HepG2 (cell line): ENCODE results near the gene ANG. TPM values are rescaled to one million over a fixed set of nuclear protein-coding genes. Genes with fewer than 3 reads are reported as not detected.
A peak's percentile ranks its signal among the peaks of the same experiment; 100 is the strongest.

ENCODE experiments used
- ARID3A ChIP-seq: IDR thresholded peaks from 2 replicates; pipeline ENCODE4 v1.6.1; 2012; ENCODE audit warnings: low read depth, low read length, improper control_type of control experiment
- FOXO1 ChIP-seq: sonication (generic); formaldehyde crosslinking; IDR thresholded peaks from 2 replicates; pipeline ENCODE4 v1.4.0; 2020; ENCODE audit warnings: missing genetic modification reagents
- GMEB1 ChIP-seq: sonication (generic); formaldehyde crosslinking; IDR thresholded peaks from 2 replicates; pipeline ENCODE4 v1.5.1; 2020; ENCODE audit warnings: missing genetic modification reagents, mild to moderate bottlenecking, borderline replicate concordance
- HNF1B ChIP-seq: sonication (generic); formaldehyde crosslinking; IDR thresholded peaks from 2 replicates; pipeline ENCODE4 v1.5.1; 2020; ENCODE audit warnings: mild to moderate bottlenecking, moderate library complexity, missing genetic modification reagents
- KDM5A ChIP-seq: fragments of 200-600 bp; sonication (generic); IDR thresholded peaks from 2 replicates; pipeline ENCODE4 v1.7.0; 2018; ENCODE audit warnings: antibody characterized with exemption, mild to moderate bottlenecking, low read length, borderline replicate concordance
- KMT2A ChIP-seq: sonication (generic); formaldehyde crosslinking; IDR thresholded peaks from 2 replicates; pipeline ENCODE4 v1.4.0; 2020; ENCODE audit warnings: missing genetic modification reagents
- MTF1 ChIP-seq: sonication (generic); formaldehyde crosslinking; IDR thresholded peaks from 2 replicates; pipeline ENCODE4 v1.5.0; 2020; ENCODE audit warnings: missing genetic modification reagents
- MXD1 ChIP-seq: sonication (generic); formaldehyde crosslinking; IDR thresholded peaks from 2 replicates; pipeline ENCODE4 v1.4.0; 2020; ENCODE audit warnings: mild to moderate bottlenecking, missing genetic modification reagents
- MXD3 ChIP-seq: IDR thresholded peaks from 2 replicates; pipeline ENCODE4 v1.6.1; 2016; ENCODE audit warnings: mild to moderate bottlenecking, missing biosample characterization, missing genetic modification reagents
- NFKB2 ChIP-seq: sonication (generic); formaldehyde crosslinking; IDR thresholded peaks from 2 replicates; pipeline ENCODE4 v1.4.0; 2020; ENCODE audit warnings: missing genetic modification reagents, borderline replicate concordance
- NFRKB ChIP-seq: fragments of 450-650 bp; IDR thresholded peaks from 2 replicates; pipeline ENCODE4 v1.6.1; 2017
- POLR2G ChIP-seq: fragments of 200-400 bp; formaldehyde crosslinking; IDR thresholded peaks from 2 replicates; pipeline ENCODE4 v1.6.1; 2018; ENCODE audit warnings: mild to moderate bottlenecking, low read depth, low read length, moderate library complexity
- TP53 ChIP-seq: sonication (generic); formaldehyde crosslinking; conservative IDR thresholded peaks from 2 replicates; pipeline ENCODE4 v1.4.0; 2020; ENCODE audit warnings: missing genetic modification reagents
- XBP1 ChIP-seq: sonication (generic); formaldehyde crosslinking; IDR thresholded peaks from 2 replicates; pipeline ENCODE4 v1.5.0; 2020; ENCODE audit warnings: missing genetic modification reagents
- ZMYM2 ChIP-seq: sonication (generic); formaldehyde crosslinking; IDR thresholded peaks from 2 replicates; pipeline ENCODE4 v1.8.0; 2022; ENCODE audit warnings: mild to moderate bottlenecking, missing genetic modification reagents
- ZNF121 ChIP-seq: sonication (generic); formaldehyde crosslinking; IDR thresholded peaks from 2 replicates; pipeline ENCODE4 v1.5.0; 2020; ENCODE audit warnings: mild to moderate bottlenecking, missing genetic modification reagents
- ZNF264 ChIP-seq: sonication (generic); formaldehyde crosslinking; IDR thresholded peaks from 2 replicates; pipeline ENCODE4 v1.4.0; 2020; ENCODE audit warnings: missing genetic modification reagents
- ZNF280B ChIP-seq: sonication (generic); formaldehyde crosslinking; IDR thresholded peaks from 2 replicates; pipeline ENCODE4 v1.5.0; 2020; ENCODE audit warnings: missing genetic modification reagents, mild to moderate bottlenecking, borderline replicate concordance
- ZNF772 ChIP-seq: sonication (generic); formaldehyde crosslinking; IDR thresholded peaks from 2 replicates; pipeline ENCODE4 v1.5.0; 2020; ENCODE audit warnings: mild to moderate bottlenecking, missing genetic modification reagents
- ZNF790 ChIP-seq: sonication (generic); formaldehyde crosslinking; IDR thresholded peaks from 2 replicates; pipeline ENCODE4 v1.8.0; 2022; ENCODE audit warnings: missing genetic modification reagents, mild to moderate bottlenecking, borderline replicate concordance
- polyA plus RNA-seq, 8 experiments: library from polyadenylated mRNA; depleted of rRNA in 3 of 8; stranded (reverse) in 7 of 8; unstranded in 1 of 8; fragments of >200 nt; fragmentation: Illumina TruSeq in 4 of 8; extraction: Trizol in 4 of 8; gene quantifications; 2 replicates each; pipeline versions ENCODE4 v1.2.1 to v1.2.3, GENCODE V29; 2011 to 2016; ENCODE audit warnings: low read depth in 4 of 8, missing spikeins in 1 of 8, mixed read lengths in 1 of 8; ENCODE audit not compliant: insufficient read depth in 1 of 8
- total RNA-seq, 5 experiments: library from RNA; depleted of rRNA; stranded (reverse); fragments of >200 nt; fragmentation: Illumina TruSeq; extraction: Trizol; gene quantifications; 2 replicates each; pipeline ENCODE4 v1.2.3, GENCODE V29; 2016; ENCODE audit warnings: low read depth in 1 of 5
- TF ChIP-seq, protein P1 (sequence below): fragments of 450-650 bp; IDR thresholded peaks from 2 replicates; pipeline ENCODE4 v1.6.1; 2017

The ANG gene
- total and polyA plus RNA-seq, 2 of the 13 experiments (the other 11 are each of a cell fraction or from before 2014, with no cell fraction given) = 83.6 to 401 TPM

DNA sequence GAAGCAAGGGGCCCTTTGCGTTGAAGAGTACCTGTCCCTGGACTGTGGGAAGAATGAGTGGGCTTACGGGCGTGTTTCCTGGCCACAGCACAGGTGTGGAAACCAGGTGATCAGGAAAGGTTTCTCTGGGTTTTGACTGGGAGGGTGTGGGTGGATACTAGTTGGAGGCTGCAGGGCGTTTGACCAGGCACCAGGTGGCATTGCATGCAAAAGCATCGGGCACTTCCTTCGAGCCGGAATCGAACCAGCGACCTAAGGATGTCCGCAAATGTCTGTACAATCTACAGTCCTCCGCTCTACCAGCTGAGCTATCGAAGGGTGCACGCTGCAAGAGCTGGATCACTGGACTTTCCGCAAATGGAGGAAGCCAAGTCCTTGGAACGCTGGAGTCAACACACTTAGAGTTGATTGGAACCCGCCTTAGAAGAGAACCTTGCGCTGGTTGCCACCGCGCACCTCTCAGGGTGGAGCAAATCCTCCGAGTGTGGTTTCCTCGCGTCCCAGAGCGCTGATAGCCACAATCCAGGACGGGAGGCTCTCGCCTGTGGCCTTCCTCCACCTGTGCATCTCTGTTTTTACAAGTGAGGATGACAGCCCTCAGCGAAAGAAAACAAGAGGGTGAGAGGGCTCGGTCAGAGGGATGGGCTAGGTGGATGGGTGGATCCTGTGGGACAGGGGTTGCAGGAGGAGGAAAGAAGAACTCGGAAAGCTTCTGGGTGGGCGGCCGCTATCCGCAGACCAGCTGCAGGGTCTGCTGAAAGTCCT lies 25.4 kb upstream of the ANG start (continued):
- peak; percentile 65; the same call in 1 of the 2 replicates for TF ChIP-seq HNF1B (CRISPR knock-in tag)
- TF ChIP-seq TP53 = no peak
- no peak for TF ChIP-seq ZNF790 (CRISPR knock-in tag)
- no peak for TF ChIP-seq MXD1 (CRISPR knock-in tag)
- TF ChIP-seq KDM5A = no peak
- no peak for TF ChIP-seq POLR2G
- no peak for TF ChIP-seq XBP1 (CRISPR knock-in tag)
- no peak for TF ChIP-seq ARID3A
- TF ChIP-seq KMT2A (CRISPR knock-in tag) = 0 out of 2 replicates have a peak, but pooled peaks have one; percentile 27
- TF ChIP-seq, protein P1, sequence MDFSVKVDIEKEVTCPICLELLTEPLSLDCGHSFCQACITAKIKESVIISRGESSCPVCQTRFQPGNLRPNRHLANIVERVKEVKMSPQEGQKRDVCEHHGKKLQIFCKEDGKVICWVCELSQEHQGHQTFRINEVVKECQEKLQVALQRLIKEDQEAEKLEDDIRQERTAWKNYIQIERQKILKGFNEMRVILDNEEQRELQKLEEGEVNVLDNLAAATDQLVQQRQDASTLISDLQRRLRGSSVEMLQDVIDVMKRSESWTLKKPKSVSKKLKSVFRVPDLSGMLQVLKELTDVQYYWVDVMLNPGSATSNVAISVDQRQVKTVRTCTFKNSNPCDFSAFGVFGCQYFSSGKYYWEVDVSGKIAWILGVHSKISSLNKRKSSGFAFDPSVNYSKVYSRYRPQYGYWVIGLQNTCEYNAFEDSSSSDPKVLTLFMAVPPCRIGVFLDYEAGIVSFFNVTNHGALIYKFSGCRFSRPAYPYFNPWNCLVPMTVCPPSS = no peak
- no peak for TF ChIP-seq ZNF264 (CRISPR knock-in tag)
- TF ChIP-seq FOXO1 (CRISPR knock-in tag) = no peak
- TF ChIP-seq NFKB2 (CRISPR knock-in tag) = peak; percentile 54; the same call in 1 of the 2 replicates
- no peak for TF ChIP-seq ZNF121 (CRISPR knock-in tag)
- TF ChIP-seq GMEB1 = no peak
- TF ChIP-seq MTF1 (CRISPR knock-in tag) = no peak
- TF ChIP-seq ZMYM2 (CRISPR knock-in tag) = peak; percentile 96
- 0 out of 2 replicates have a peak, but pooled peaks have one; percentile 21 for TF ChIP-seq ZNF280B (CRISPR knock-in tag)
- peak; percentile 64; the same call in 1 of the 2 replicates for TF ChIP-seq ZNF772 (CRISPR knock-in tag)
- TF ChIP-seq MXD3 (CRISPR knock-in tag) = no peak
- TF ChIP-seq NFRKB = no peak
